ENCODE data around the gene KRT71. TPM values are rescaled to one million over a fixed set of nuclear protein-coding genes. Genes with fewer than 3 reads are reported as not detected.

The KRT71 gene
- total RNA-seq, 2 donors from 2014 or later = not detected

GRCh38 chr12:52543985-52544883 lies 8.7 kb downstream of the KRT71 start:
- DNase-seq = no peak
- intact Hi-C loops (cut with DNase I, micrococcal nuclease) = no loop called here
- ATAC-seq = no peak

DNA sequence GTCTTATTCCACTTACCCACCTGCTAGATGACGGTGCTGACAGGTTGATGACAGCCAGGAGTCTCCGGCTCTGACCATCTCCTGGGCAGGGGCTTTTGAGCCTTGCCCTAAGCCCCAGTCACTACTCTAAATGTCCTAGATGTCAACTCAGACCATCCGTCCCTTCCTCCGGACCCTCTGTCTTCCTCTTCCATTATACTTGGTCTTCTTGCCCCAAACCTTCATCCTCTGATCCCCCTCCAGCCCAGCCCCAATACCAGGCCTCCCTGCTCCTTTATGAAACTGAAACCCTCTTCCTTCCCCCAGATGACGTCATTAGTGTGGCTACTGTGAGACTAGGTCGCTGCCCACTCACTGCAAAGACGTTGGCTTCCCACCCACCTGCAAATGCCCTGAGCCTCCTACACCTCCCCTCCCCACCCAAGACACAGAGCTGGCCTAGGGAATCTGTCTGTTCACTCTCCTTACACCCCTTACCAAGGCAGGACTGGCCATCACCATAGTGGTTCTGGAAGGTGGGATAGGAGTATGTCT lies 10.1 kb downstream of the KRT71 start:
- no peak for ATAC-seq
- DNase-seq = no peak
- intact Hi-C loops (cut with DNase I, micrococcal nuclease) = no loop called here

- ATAC-seq (no peak), DNase-seq (no peak)
- intact Hi-C loops (cut with DNase I, micrococcal nuclease) = no loop called here
Measured at GRCh38 chr12:52542157-52542556, 10.8 kb downstream of the KRT71 start.

DNA sequence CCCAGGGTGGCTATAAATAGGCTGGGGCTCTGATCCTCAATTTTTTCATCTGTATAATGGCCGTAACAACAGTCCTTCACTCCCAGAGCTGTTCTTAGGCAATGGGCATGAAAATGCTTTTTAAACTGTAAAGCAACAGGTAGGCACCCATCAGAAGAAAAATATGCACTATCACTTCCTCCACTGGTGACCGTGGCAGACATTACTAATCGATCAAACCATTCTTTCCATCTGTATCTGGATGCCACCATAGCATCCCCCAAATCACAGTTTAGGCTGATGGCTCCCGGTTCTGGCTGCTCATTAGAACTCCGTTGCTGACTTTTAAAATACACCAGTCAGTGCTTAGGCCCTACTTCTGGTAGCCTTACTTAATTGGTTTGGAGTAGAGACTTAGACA lies 11.2 kb downstream of the KRT71 start:
- ATAC-seq (no peak), DNase-seq (no peak)
- intact Hi-C loops (cut with DNase I, micrococcal nuclease) = no loop called here

- intact Hi-C loops (cut with DNase I, micrococcal nuclease) = no loop called here
- ATAC-seq (no peak), DNase-seq (no peak)
Measured at GRCh38 chr12:52540531-52540930, 12.4 kb downstream of the KRT71 start.

- intact Hi-C loops (cut with DNase I, micrococcal nuclease) = no loop called here
- ATAC-seq (no peak), DNase-seq (no peak)
Measured at GRCh38 chr12:52539821-52540173, 13.1 kb downstream of the KRT71 start.

GRCh38 chr12:52539083-52539820 lies 13.7 kb downstream of the KRT71 start:
- no peak for ATAC-seq
- no peak for DNase-seq
- intact Hi-C loops (cut with DNase I, micrococcal nuclease) = no loop called here

GRCh38 chr12:52537101-52537500 lies 15.8 kb downstream of the KRT71 start:
- intact Hi-C loops (cut with DNase I, micrococcal nuclease) = no loop called here
- DNase-seq = no peak
- ATAC-seq = no peak

DNA sequence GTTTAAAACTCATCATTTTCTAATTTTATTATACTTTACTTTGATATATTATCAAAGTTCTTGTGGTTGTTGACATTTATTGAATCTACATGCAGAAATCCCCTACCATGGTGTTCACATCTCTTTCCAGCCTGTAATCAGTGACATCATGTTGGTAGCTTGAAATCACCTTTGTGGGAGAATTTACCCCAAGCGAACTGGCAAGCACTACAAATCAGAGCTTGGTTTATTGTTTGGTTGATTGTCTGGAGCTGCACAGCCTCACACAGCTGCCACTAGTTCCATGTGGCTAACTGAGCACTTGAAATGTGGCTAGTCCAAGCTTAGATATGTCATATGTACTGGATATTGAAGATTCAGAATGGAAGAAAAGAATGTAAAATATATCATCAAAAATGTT lies 17.4 kb downstream of the KRT71 start:
- intact Hi-C loops (cut with DNase I, micrococcal nuclease) = no loop called here
- DNase-seq = no peak
- ATAC-seq = no peak

- ATAC-seq (peak; percentile 61), DNase-seq (peak in 1 of 2 donors; percentile 49)
- intact Hi-C loops (cut with DNase I, micrococcal nuclease) = no loop called here
Measured at GRCh38 chr12:52534482-52534881, 18.5 kb downstream of the KRT71 start.

DNA sequence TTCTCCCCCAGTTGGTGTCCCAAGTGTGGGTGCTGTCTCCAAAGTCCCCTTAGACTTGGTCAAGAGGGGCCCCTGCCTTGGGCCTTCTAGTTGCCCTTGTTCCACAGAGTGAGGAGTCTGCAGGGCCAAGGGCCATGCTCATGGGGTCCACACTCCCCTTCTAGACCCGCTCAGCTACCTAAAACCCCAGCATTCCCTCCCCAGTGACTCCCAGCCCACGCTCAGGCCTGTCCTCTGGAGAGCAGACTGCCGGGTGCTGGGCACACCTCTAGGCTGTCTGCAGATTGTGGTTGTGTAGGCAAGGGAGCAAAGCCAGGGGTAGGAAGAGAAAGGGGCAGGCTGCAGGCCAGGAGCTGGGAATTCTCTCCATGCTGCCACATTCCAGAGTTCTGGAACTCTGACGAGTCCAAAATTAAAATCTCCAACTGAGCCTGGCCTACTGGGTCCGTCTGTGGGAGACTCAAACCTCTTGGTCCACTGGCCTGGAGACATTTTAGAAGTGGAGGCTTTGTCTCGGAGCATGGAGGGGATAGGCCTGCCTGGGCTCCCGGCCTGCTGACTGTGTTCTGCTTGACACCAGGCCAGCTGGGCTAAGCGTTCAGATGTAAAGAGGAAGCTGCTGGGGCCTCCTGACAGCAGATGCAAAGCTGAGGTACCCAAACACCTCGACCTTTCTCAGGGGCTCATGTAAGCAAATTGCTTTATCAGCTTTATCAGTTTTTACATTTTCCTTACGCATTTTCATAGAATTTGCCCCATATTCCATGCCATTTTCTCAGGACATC lies 19.1 kb downstream of the KRT71 start:
- ATAC-seq (no peak), DNase-seq (peak in 1 of 2 donors; percentile 10)
- intact Hi-C loops (cut with DNase I, micrococcal nuclease) = no loop called here

GRCh38 chr12:52532636-52533035 lies 20.3 kb downstream of the KRT71 start:
- intact Hi-C loops (cut with DNase I, micrococcal nuclease) = no loop called here
- no peak for ATAC-seq

DNA sequence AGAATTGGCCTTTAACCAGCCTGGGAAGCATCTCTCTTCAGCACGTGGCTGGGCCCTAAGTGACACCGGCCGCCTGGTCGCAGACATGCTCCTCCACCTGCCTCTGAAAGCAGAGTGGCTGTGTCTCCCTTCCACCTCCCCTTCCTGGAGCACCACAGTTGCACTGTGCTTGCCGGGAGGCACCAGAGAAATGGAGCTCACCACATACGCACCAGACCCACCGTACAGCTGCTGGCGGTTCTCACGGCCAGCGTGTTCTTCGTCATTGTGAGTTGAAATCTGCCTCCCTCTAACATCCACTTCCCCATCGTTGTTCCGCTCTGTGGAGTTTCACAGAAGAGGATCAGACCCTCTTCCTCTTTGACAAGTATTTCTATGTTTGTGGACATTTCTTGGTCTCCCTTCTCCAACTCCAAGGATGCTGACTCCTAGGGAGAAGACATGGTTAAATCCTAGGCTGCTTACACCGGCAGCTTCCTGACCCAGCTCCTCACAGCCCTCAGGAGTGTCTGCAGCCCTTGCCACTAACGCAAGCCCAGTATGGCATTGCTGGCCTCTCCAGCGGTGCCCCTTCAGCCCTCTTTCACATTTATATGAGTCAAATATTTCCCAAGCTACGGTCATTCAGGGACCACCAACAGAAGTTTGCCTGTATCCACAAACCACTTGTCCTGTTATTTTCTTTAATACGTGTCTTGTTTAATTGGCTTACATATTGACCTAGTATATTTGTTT lies 21.2 kb downstream of the KRT71 start:
- ATAC-seq = no peak
- DNase-seq = no peak
- intact Hi-C loops (cut with DNase I, micrococcal nuclease) = no loop called here

More at GRCh38 chr12:52532636-52533035, 20.3 kb downstream of the KRT71 start:
- DNase-seq = no peak

- ATAC-seq (no peak), DNase-seq (no peak)
- intact Hi-C loops (cut with DNase I, micrococcal nuclease) = no loop called here
Measured at GRCh38 chr12:52530905-52531304, 22.0 kb downstream of the KRT71 start.

GRCh38 chr12:52530366-52530765 lies 22.6 kb downstream of the KRT71 start:
- DNase-seq = no peak
- intact Hi-C loops (cut with DNase I, micrococcal nuclease) = no loop called here
- ATAC-seq = no peak

DNA sequence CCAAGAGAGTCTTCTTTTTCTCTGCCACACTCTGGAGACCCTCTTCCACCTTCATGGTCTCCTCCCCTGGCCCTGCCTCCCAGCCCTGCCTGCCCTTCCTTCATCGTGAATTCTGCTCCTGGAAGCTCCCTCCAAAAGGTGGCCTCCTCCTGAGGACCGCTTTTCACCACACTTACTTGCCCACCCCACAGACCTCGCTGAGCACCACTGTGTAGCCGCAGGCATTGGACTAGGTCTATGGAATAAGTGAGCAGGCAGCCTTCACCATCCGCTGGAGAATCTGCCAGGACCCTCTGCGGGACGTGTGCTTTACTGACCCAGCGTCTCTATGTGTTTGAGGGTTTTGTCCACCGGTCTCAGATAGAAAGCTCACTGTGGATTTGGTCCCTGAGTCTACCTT lies 23.1 kb downstream of the KRT71 start:
- ATAC-seq (no peak), DNase-seq (no peak)
- intact Hi-C loops (cut with DNase I, micrococcal nuclease) = no loop called here

- ATAC-seq = no peak
- intact Hi-C loops (cut with DNase I, micrococcal nuclease) = no loop called here
- DNase-seq = no peak
Measured at GRCh38 chr12:52529417-52529816, 23.5 kb downstream of the KRT71 start.

DNA sequence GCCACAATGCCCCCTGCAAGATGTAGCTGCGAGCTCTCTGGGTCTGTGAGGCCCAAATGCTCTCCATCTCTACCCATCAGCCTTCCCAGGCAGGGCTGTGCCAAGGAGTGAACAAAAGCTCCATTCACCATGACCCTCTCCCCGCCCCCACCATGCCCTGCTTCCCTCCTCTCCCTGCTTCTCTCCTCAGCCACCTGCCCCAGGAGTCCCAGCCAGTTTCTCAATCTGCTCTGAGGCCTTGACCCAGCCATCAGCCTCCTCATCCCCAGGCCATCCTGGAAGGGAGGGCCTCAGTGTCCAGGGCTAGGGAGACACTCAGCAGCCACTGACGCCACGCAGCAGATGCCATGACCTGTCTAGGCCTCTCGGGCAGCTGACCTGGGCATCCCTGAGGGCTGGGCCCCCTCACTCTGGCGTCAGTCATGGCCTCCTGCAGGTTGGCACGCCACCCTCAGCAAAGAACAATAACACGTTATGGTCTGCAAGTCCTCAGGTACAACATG lies 24.3 kb downstream of the KRT71 start:
- ATAC-seq (no peak), DNase-seq (no peak)
- intact Hi-C loops (cut with DNase I, micrococcal nuclease) = no loop called here
